Kidney (tissue), 14 donors: ENCODE data around the gene HOXA7. TPM values are rescaled to one million over a fixed set of nuclear protein-coding genes. Genes with fewer than 3 reads are reported as not detected.

Experiments
- DNase-seq, 5 donors: peaks; one replicate each; pipeline ENCODE4 v3.0.0-alpha.2; 2013 to 2020
- FAIRE-seq: peaks from 2 replicates; lab custom pipeline; 2012; peaks lifted over from hg19 to GRCh38; lab: Jason Lieb, UNC
- H3K27ac ChIP-seq, 2 donors: one replicate each; pipeline ENCODE4 v1.7.0; 2013; ENCODE audit warnings: low read depth in 2 of 2, low read length in 2 of 2, inconsistent platforms in 1 of 2
- H3K27me3 ChIP-seq: one replicate; pipeline ENCODE4 v1.7.1; 2013; ENCODE audit warnings: low read length, inconsistent platforms; ENCODE audit not compliant: control insufficient read depth, insufficient read depth
- H3K36me3 ChIP-seq, 3 donors: one replicate each; pipeline versions ENCODE4 v1.7.0 to v1.7.1; 2013; ENCODE audit warnings: low read length in 3 of 3, control low read depth in 1 of 3, inconsistent platforms in 1 of 3; ENCODE audit not compliant: insufficient read depth in 3 of 3, control insufficient read depth in 2 of 3
- H3K4me1 ChIP-seq, 3 donors: one replicate each; pipeline versions ENCODE4 v1.7.0 to v1.7.1; 2013; ENCODE audit warnings: low read length in 3 of 3, inconsistent platforms in 1 of 3, low read depth in 1 of 3; ENCODE audit not compliant: control insufficient read depth in 2 of 3, insufficient read depth in 2 of 3
- H3K4me3 ChIP-seq, 3 donors: one replicate each; pipeline versions ENCODE4 v1.7.0 to v1.8.1; 2013; ENCODE audit warnings: low read length in 3 of 3, control low read depth in 1 of 3, inconsistent platforms in 1 of 3
- H3K9ac ChIP-seq, 3 donors: one replicate each; pipeline versions ENCODE4 v1.7.0 to v1.7.1; 2013; ENCODE audit warnings: low read length in 3 of 3, control low read depth in 1 of 3, inconsistent platforms in 1 of 3
- H3K9me3 ChIP-seq, 3 donors: one replicate each; pipeline versions ENCODE4 v1.7.0 to v1.7.1; 2013; ENCODE audit warnings: low read length in 3 of 3, control low read depth in 1 of 3, inconsistent platforms in 1 of 3; ENCODE audit not compliant: control insufficient read depth in 2 of 3, insufficient read depth in 1 of 3
- CTCF ChIP-seq: IDR thresholded peaks from 3 replicates; pipeline ENCODE4 v1.5.1; 2012; ENCODE audit warnings: mild to moderate bottlenecking, moderate library complexity, borderline replicate concordance; ENCODE audit not compliant: insufficient read depth; ENCODE audit errors: extremely low read depth
- intact Hi-C: fragments of 100-400 bp; cut with DNase I; formaldehyde crosslinking; loops from one replicate; pipeline ENCODE4 v1.11.1; 2022
- polyA plus RNA-seq: library from polyadenylated mRNA; stranded (reverse); fragments of 350-450 nt; fragmentation: Illumina TruSeq; extraction: RNeasy Lipid Tissue Mini Kit (QIAGEN cat#74804); gene quantifications from one replicate; pipeline ENCODE4 v1.2.3, GENCODE V29; 2014; ENCODE audit warnings: low read depth, low replicate concordance; ENCODE audit not compliant: insufficient read depth
- total RNA-seq: library from RNA; stranded (reverse); fragmentation: NEBNext Ultra II Directional; extraction: Animal tissue kit (Norgen Biotek cat#: 25700); gene quantifications from one replicate; pipeline ENCODE4 v1.2.1, GENCODE V29; 2021
- donor health status: control.
- donor health status: control.
- donor health status: control.
- donor health status: control.
- donor health status: control.
- donor health status: DM: yes; HTN: yes; CAD: no.
- donor health status: Normal renal cell carcinoma (clear cell type).

HOXA7 gene
- total and polyA plus RNA-seq, 2 donors from 2014 or later: 23.8 to 31.3 TPM

DNA sequence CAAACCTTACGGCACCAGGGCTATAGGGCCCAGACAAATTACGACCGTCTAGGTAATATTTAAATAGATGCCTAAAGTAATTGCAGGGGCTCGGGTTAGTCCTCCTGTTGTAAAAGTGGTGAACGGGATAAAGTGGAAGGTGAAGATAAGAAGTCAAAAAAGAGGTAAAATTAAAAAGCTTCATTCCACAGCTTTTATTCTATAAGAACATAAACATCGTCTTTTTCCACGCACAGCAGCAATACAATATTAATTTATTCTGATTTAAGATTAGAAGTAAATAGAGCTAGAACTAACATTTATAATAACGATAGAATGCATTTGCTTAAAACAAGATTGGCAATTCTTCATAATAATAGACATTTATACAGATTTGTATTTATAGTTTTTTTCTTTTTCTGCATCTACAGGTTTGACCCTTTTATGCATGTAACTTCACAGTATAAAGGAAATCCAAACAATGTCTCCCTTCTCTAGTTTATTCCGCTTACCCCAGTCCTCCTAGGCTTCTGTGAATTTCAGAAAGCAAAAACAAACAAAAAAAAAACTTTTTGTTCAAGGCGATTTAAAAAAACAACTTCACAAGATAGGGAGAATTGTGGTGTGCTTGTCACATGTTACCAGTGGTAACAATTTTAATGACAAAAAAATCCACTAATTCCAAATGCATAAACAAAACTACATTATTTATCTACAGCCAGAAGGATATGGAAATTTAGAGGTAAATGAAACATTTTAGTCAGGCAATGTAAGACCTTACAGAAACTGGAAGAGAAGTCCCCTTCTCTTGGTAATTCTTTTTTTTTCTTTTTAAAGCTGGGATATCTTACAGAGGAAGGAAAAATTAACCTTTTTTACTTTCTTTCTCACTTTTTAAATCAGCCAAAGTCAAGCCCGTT, 14.2 kb upstream of the HOXA7 start:
- FAIRE-seq (peak; percentile 33), DNase-seq (peak in 1 of 5 donors; percentile 53)
- peak overlapping the region; percentile 72 to 95 (median 85) for H3K9ac ChIP-seq
- H3K27me3 ChIP-seq: no peaks in the 10 kb centered on the region
- no peaks in the 10 kb centered on the region for H3K4me1 ChIP-seq
- H3K9me3 ChIP-seq: no peaks in the 10 kb centered on the region
- peak overlapping the region; percentile 62 to 86 (median 78) for H3K4me3 ChIP-seq
- H3K27ac ChIP-seq: peak overlapping the region; percentile 94 to 96
- TF ChIP-seq CTCF: no peak
- no peaks in the 10 kb centered on the region for H3K36me3 ChIP-seq
- intact Hi-C loops: loop anchor here (10.0 kb wide), 1 partner anchor 1316 kb away; no protein-coding TSS in a partner anchor

GRCh38 chr7:27169658-27170425, 13.4 kb upstream of the HOXA7 start:
- Histone ChIP-seq H3K4me1 (no peaks in the 10 kb centered on the region), H3K9ac (peak overlapping the region; percentile 72 to 95 (median 82)), H3K27ac (peak overlapping the region; percentile 94 to 96), H3K36me3 (no peaks in the 10 kb centered on the region), H3K4me3 (peak overlapping the region; percentile 71 to 86 (median 78)), H3K9me3 (no peaks in the 10 kb centered on the region), H3K27me3 (no peaks in the 10 kb centered on the region)
- DNase-seq: peak in 4 of 5 donors; percentile 77 to 92 (median 86)
- intact Hi-C loops: loop anchor here (10.0 kb wide), 1 partner anchor 1315 kb away; no protein-coding TSS in a partner anchor
- FAIRE-seq: no peak
- no peak for TF ChIP-seq CTCF

DNA sequence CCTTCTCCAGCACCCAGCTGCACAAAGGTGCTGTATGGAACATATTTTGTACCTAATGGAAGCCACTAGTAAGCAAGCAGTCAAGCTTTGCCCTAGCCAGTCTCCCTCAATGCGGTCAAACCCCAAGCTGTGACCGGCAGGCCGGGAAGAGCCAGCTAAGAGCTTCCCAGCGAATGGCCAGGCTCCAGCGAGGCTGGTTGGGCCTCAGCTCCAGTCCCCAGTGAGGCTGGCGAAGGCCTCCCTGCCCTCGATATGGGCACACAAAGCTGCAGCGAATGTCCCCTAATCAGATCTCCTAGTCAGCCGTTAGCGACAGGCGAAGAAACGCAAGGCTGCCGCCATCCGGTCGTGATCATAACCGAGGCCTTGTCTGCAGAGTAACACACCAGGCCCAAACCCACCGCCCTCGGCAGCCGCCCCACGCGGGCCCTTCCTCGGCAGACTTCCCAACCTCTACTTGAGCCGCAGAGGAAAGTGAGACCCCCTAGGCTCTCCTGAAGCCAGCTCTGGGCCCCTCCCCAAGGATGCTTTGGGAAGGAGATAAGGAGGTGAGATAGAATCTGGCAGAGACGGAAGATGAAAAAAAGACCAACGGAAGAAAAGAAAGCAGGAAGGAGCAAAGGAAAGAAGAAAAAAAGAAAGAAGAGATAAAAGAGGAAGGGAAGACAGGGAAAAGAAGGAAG, 11.9 kb upstream of the HOXA7 start:
- peak overlapping the region; percentile 57 to 95 (median 79) for H3K9ac ChIP-seq
- H3K9me3 ChIP-seq: no peaks in the 10 kb centered on the region
- FAIRE-seq (no peak), DNase-seq (peak in 2 of 5 donors; percentile 82 to 88)
- peak overlapping the region; percentile 59 to 86 (median 74) for H3K4me3 ChIP-seq
- H3K27me3 ChIP-seq: no peaks in the 10 kb centered on the region
- intact Hi-C loops: no loop called here
- TF ChIP-seq CTCF: no peak
- peaks cover 0 to 2% (median 0%) of the 10 kb centered on the region in 3 donors for H3K4me1 ChIP-seq
- H3K27ac ChIP-seq: peak overlapping the region; percentile 94 to 96
- H3K36me3 ChIP-seq: peaks cover 0 to 5% (median 2%) of the 10 kb centered on the region in 3 donors
